Measurements from ENCODE around the gene LRCH1. TPM values are rescaled to one million over a fixed set of nuclear protein-coding genes. Genes with fewer than 3 reads are reported as not detected.

The LRCH1 gene
- polyA plus RNA-seq, 1 donor (not counting 4 experiments of a cell fraction or from before 2014, with no cell fraction given) = 16.2 TPM

- Histone ChIP-seq H2AFZ (ENCODE audit: control insufficient read depth, low read length) (no peak overlapping the region), H3K79me2 (ENCODE audit: control insufficient read depth, insufficient read depth, low read length) (peaks cover 73% of the 10 kb centered on the region), H3K4me2 (ENCODE audit: control insufficient read depth, extremely low read depth, insufficient read depth, low read depth, low read length) (no peak overlapping the region), H3K27ac (ENCODE audit: control insufficient read depth, insufficient read depth, low read length) (no peak overlapping the region), H3K9me3 (ENCODE audit: control insufficient read depth, low read depth, low read length) (no peaks in the 10 kb centered on the region), H3K4me3 (ENCODE audit: control insufficient read depth in 2 of 3, extremely low read depth in 1 of 3, insufficient read depth in 2 of 3, low read depth in 1 of 3, low read length in 3 of 3) (no peak overlapping the region), H4K20me1 (ENCODE audit: control insufficient read depth, extremely low read depth, insufficient read depth, low read length) (peaks cover 5% of the 10 kb centered on the region), H3K27me3 (ENCODE audit: control insufficient read depth, extremely low read depth, insufficient read depth, low read length) (no peaks in the 10 kb centered on the region), H3K36me3 (ENCODE audit: control insufficient read depth in 2 of 2, extremely low read depth in 1 of 2, insufficient read depth in 2 of 2, low read length in 2 of 2) (peaks cover 0 to 4% of the 10 kb centered on the region in 2 experiments), H3K9ac (ENCODE audit: control insufficient read depth, extremely low read depth, insufficient read depth, low read length) (no peak overlapping the region), H3K9me1 (ENCODE audit: control insufficient read depth, extremely low read depth, insufficient read depth, low read length) (no peaks in the 10 kb centered on the region), H3K4me1 (ENCODE audit: control insufficient read depth, extremely low read depth, insufficient read depth, low read length) (peaks cover 14% of the 10 kb centered on the region)
- dilution Hi-C loops (cut with MboI; ENCODE audit: extremely low pct_ligation_motif_present, low sequenced_read_pairs) = no loop called here
- no peak for TF ChIP-seq EZH2 (IDR thresholded peaks at IDR 0.05; ENCODE audit: low read length)
- TF ChIP-seq CTCF (optimal IDR thresholded peaks at IDR 0.05 in 1 of 3, IDR thresholded peaks at IDR 0.05 in 1 of 3, conservative IDR thresholded peaks at IDR 0.05 in 1 of 3; ENCODE audit: extremely low read depth in 1 of 3, insufficient read depth in 2 of 3, low read length in 3 of 3) = no peak
- no peak for DNase-seq (ENCODE audit: low read depth, low spot score)
- FAIRE-seq = no peak
Observed at GRCh38 chr13:46580362-46580839, 27.4 kb downstream of the LRCH1 start.

- Histone ChIP-seq H3K4me2 (ENCODE audit: control insufficient read depth, extremely low read depth, insufficient read depth, low read depth, low read length) (no peak overlapping the region), H3K36me3 (ENCODE audit: control insufficient read depth in 2 of 2, extremely low read depth in 1 of 2, insufficient read depth in 2 of 2, low read length in 2 of 2) (peaks cover 0 to 4% of the 10 kb centered on the region in 2 experiments), H3K79me2 (ENCODE audit: control insufficient read depth, insufficient read depth, low read length) (peaks cover 82% of the 10 kb centered on the region), H3K9me1 (ENCODE audit: control insufficient read depth, extremely low read depth, insufficient read depth, low read length) (no peaks in the 10 kb centered on the region), H3K4me1 (ENCODE audit: control insufficient read depth, extremely low read depth, insufficient read depth, low read length) (peaks cover 9% of the 10 kb centered on the region), H3K9ac (ENCODE audit: control insufficient read depth, extremely low read depth, insufficient read depth, low read length) (no peak overlapping the region), H2AFZ (ENCODE audit: control insufficient read depth, low read length) (no peak overlapping the region), H3K27me3 (ENCODE audit: control insufficient read depth, extremely low read depth, insufficient read depth, low read length) (no peaks in the 10 kb centered on the region), H3K9me3 (ENCODE audit: control insufficient read depth, low read depth, low read length) (no peaks in the 10 kb centered on the region), H3K27ac (ENCODE audit: control insufficient read depth, insufficient read depth, low read length) (no peak overlapping the region), H4K20me1 (ENCODE audit: control insufficient read depth, extremely low read depth, insufficient read depth, low read length) (peaks cover 8% of the 10 kb centered on the region), H3K4me3 (ENCODE audit: control insufficient read depth in 2 of 3, extremely low read depth in 1 of 3, insufficient read depth in 2 of 3, low read depth in 1 of 3, low read length in 3 of 3) (no peak overlapping the region)
- dilution Hi-C loops (cut with MboI; ENCODE audit: extremely low pct_ligation_motif_present, low sequenced_read_pairs) = no loop called here
- DNase-seq (ENCODE audit: low read depth, low spot score) (no peak), FAIRE-seq (no peak)
- TF ChIP-seq CTCF (optimal IDR thresholded peaks at IDR 0.05 in 1 of 3, IDR thresholded peaks at IDR 0.05 in 1 of 3, conservative IDR thresholded peaks at IDR 0.05 in 1 of 3; ENCODE audit: extremely low read depth in 1 of 3, insufficient read depth in 2 of 3, low read length in 3 of 3) = no peak
- no peak for TF ChIP-seq EZH2 (IDR thresholded peaks at IDR 0.05; ENCODE audit: low read length)
Observed at GRCh38 chr13:46582190-46582589, 29.2 kb downstream of the LRCH1 start.
